DMS153 (cell line): Measurements from ENCODE around the gene TANGO6.
"Not testable (repeated sequence)": the region's sequence is repeated elsewhere in the genome, so short reads cannot be mapped to it uniquely, and the experiment has no call there.

ENCODE experiments used
- DNase-seq: peaks from one replicate; lab custom pipeline; 2025; lab: John Stamatoyannopoulos, UW

TANGO6 gene

GRCh38 chr16:68969338-68969737, 126.0 kb downstream of the TANGO6 start:
- peak; percentile 24 for DNase-seq

DNA sequence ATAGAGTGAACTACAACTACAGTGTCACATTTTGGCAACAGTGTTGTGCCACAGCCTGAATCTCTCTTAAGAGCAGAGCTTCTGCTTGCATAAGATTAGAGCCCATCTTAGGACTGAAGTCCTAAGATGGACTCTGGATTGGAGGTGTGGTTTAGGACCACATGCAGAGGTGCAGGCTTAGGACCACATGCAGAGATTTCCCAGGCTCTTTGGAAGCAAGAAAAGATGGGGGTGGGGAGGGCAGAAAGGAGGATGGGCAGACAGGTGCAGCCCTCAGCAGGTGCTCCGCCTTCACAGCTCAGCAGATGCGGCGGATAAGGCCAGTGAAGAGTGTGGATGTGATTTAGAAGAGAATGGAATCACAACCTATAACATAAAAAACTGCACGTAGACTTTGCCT, 128.7 kb downstream of the TANGO6 start:
- DNase-seq = peak; percentile 26

GRCh38 chr16:68972720-68973119, 129.4 kb downstream of the TANGO6 start:
- DNase-seq = peak; percentile 38

- DNase-seq = peak; percentile 31
These were observed 130.3 kb downstream of the TANGO6 start for GRCh38 chr16:68973611-68974120.

GRCh38 chr16:68978303-68978954, 135.1 kb downstream of the TANGO6 start:
- DNase-seq = no peak

DNA sequence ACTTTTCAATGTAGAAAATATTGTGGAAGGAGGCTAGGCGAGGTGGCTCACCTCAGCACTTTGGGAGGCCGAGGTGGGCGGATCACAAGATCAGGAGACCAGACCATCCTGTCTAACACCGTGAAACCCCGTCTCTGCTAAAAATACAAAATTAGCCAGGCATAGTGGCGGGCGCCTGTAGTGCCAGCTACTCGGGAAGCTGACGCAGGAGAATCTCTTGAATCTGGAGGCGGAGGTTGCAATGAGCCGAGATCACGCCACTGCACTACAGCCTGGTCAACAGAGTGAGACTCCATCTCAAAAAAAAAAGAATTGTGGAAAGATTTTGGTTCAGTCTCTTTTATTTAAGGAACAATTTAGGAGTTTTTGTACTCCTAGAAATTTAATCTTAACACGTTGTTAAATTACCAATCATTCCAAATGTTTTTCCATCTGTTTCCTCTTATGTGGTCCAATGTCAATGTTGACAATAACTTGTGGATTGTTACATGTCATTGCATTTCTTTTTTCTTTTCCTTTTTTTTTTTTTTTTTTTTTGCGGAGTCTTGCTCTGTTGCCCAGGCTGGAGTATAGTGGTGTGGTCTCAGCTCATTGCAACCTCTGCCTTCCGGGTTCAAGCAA, 137.5 kb downstream of the TANGO6 start:
- DNase-seq = no peak

DNA sequence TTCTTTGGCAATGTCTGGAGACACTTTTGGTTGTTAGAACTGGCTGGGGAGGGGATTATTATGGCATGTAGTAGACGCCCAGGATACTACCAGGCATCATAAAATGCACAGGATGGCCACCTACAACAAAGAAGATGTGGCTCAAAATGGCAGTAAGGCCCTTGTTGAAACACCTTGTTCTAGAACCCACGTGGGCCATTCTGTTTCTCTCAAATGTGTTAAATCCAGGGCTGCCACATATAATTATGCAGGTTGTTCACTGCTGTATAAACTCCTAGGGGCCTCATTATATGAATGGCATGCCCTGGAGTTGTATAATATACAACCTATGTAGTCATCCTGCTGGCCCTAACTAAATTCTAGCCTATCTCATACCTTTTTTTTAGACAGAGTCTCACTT, 138.6 kb downstream of the TANGO6 start:
- no peak for DNase-seq

GRCh38 chr16:68984467-68984866, 141.1 kb downstream of the TANGO6 start:
- DNase-seq = no peak

- DNase-seq = no peak
These were observed 141.9 kb downstream of the TANGO6 start for GRCh38 chr16:68985268-68985667.

DNA sequence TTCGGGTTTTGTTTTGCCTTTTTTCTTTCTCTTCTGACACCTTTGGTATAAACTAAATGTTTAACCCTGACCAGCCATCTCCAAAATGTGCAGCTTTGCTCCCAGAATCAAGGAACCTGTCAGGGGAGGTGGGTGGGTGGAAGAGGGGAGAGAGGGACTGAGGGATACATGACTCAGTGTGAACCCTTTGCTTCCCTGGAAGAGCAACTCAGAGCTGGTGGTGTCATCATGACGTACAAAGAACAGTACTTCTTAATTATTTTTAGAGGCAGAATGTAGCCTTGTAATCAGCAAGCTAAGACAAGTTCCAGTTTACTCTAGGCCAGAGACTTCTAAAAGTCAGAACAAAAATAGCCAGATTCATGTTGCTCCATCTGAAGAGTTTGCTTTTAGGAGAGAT, 142.5 kb downstream of the TANGO6 start:
- no peak for DNase-seq

DNA sequence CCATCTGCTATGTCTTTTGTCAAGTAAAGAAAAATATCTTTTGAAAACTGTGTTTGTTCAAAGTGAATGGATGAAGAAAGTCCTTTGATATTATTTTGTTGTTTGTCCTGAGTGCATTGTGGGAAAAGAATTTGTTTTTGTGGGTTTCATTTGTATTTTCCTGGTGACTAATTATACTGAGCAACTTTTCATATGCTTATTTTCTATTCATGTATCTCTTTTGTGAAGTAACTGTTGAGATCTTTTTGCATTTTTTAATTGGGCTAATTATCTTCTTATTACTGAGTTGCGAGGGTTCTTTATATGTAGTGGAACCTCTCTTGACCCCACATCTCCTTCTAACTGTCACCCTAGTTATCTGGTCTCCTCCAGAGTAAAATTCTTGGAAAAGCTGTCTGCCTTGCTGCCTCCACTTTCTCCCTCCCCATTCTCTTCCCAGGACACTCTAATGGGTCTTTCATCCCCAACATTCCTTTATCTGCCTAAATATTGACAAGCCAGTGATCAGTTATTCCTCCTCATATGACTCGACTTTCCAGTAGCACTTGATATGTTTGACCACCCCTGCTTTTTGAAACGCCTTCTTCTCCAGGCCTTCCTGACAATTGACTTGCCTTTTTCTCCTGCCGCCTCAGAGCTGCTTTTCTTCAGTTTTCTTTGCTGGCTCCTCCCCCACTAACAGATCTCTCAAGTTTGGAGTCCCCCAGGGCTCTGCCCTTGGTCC, 144.6 kb downstream of the TANGO6 start:
- no peak for DNase-seq

- not testable (repeated sequence) for DNase-seq
These were observed 147.0 kb downstream of the TANGO6 start for GRCh38 chr16:68990172-68990845.

DNA sequence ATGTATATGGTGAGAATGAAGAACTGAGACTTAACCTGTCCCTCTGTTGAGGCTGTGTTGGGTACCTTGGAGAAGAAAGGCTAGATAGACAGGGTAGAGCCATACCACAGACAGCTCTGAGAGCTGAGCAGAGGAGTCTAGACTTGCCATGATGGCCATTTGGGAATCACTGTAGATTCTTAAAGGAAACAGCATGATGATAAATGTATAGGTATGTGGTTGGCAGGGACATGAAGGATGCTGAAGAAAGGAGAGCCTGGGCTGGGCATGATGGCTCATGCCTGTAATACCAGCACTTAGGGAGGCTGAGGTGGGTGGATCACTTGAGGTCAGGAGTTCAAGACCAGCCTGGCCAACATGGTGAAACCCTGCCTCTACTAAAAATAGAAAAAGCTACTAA, 147.7 kb downstream of the TANGO6 start:
- DNase-seq = no peak

GRCh38 chr16:68992521-68992920, 149.2 kb downstream of the TANGO6 start:
- no peak for DNase-seq

DNA sequence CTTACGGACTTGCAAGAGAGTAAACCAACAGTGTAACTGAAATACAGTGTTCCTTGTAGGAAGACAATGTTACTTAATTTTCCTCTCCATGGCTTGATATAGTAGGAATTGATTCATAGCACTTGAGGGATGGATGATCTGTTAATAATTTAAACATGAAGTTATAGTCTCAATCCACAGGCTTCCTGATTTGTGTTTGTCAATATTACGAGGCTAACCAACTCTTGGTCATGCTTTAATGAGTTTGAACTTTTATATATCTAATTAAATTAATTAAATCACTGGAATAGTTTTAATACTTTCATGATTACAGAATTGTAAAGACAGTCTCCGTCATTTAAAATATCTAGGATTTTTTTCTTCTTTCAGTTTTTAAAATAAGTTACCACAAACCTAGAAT, 150.1 kb downstream of the TANGO6 start:
- DNase-seq = no peak

GRCh38 chr16:68993885-68994284, 150.6 kb downstream of the TANGO6 start:
- DNase-seq = no peak

DNA sequence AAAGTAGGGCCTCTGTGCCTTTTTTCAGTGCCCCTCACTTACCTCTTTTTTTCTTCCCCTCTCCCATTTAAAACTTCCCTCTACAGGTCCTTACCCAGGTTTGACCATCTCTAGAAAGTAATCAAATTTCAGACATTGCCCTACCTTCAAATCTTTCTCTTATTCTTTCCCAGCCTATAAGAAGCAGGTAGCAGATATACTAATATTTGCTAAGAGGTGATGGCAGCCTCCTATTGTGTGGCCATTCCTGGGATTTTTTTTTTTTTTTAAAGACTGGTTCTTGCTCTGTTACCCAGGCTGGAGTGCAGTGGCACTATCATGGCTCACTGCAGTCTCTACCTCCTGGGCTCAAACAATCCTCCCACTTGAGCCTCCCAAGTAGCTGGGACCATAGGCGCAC, 151.0 kb downstream of the TANGO6 start:
- no peak for DNase-seq

DNA sequence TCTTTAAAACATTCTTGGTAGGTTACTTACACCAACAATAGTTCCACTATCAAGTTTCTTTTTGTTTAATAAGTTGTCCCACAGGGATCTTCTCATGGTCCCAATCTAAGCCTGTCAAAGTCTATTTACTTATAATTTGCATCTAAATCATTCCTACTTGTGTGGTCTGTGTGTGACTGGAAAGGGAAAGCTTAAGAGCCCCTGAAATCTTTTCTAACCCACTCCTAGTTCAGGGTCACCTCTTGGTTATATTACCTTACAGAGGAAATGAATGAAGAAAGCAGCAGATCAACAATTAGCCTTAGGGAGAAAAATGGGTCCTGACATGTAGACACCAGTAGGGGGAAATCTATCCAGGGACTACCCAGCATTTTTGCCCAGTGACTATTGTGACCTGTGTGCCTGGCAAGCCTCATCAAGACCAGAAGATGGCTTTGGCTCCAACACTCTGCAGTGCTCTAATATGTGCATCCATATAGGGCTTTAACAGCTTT, 151.7 kb downstream of the TANGO6 start:
- DNase-seq = peak; percentile 37

- DNase-seq = no peak
These were observed 154.2 kb downstream of the TANGO6 start for GRCh38 chr16:68997564-68997963.

DNA sequence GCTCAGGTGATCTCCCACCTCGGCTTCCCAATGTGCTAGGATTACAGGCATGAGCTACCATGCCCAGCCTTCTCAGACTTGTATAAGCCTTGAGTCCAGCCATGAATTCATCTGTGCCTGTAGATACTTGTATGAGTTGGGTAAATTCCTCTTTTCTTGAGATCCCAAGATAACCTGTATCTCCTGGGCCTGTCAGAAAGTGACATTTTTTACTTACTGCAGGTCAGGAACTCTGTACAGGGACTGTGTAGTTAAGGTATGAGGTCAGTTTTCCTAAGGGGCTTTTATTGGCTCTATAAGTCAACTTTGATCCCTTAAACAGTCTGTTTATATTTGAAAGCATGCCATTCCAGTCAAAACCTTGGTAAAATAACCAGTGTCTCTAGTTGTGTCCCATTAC, 155.8 kb downstream of the TANGO6 start:
- DNase-seq = no peak

GRCh38 chr16:69003500-69003899, 160.2 kb downstream of the TANGO6 start:
- DNase-seq = no peak

GRCh38 chr16:69005641-69006355, 162.5 kb downstream of the TANGO6 start:
- DNase-seq = no peak
